Endothelial cell of umbilical vein (primary cell): Measurements from ENCODE around the gene MDFI. TPM values are rescaled to one million over a fixed set of nuclear protein-coding genes. Genes with fewer than 3 reads are reported as not detected.

Source experiments
- BruUV-seq: library from RNA; stranded (reverse); fragments of 400-500 nt; replicated peaks from 2 replicates; lab custom pipeline; 2021; lab: Mats Ljungman, UMichigan
- CTCF ChIA-PET: fragments of 300-600, 350-600 bp; sonication (Branson Sonifier 250); formaldehyde crosslinking; loops from one replicate; lab custom pipeline; 2021; ENCODE audit warnings: antibody characterized with exemption, inconsistent platforms; lab: Charles Lee
- POLR2A ChIA-PET: fragments of 300-600, 350-600 bp; sonication (Branson Sonifier 250); formaldehyde crosslinking; loops from one replicate; lab custom pipeline; 2021; ENCODE audit warnings: antibody characterized with exemption, inconsistent platforms; lab: Charles Lee
- DNase-seq: peaks from one replicate; pipeline ENCODE4 v3.0.0-alpha.2; 2011; ENCODE audit warnings: low read depth, low spot score
- FAIRE-seq: peaks from 2 replicates; lab custom pipeline; 2011; peaks lifted over from hg19 to GRCh38; lab: Jason Lieb, UNC
- H2AFZ ChIP-seq: 2 replicates; pipeline ENCODE4 v1.6.0; 2012; ENCODE audit warnings: low read depth, low read length, control low read depth, inconsistent platforms
- H3K27ac ChIP-seq: 2 replicates; pipeline ENCODE4 v1.5.1; 2011; ENCODE audit warnings: low read depth, mild to moderate bottlenecking, control low read depth, low read length, moderate library complexity; ENCODE audit not compliant: insufficient read depth
- H3K27me3 ChIP-seq, 2 experiments: 2 replicates each; pipeline versions ENCODE4 v1.6.0 to v1.6.1; 2011; ENCODE audit warnings: low read length in 2 of 2, mixed read lengths in 1 of 2; ENCODE audit not compliant: control insufficient read depth in 2 of 2, insufficient read depth in 2 of 2
- H3K36me3 ChIP-seq, 2 experiments: 2 replicates in 1 of 2; 3 replicates in 1 of 2; pipeline ENCODE4 v1.5.1; 2011; ENCODE audit warnings: low read length in 2 of 2, mild to moderate bottlenecking in 1 of 2, moderate library complexity in 1 of 2; ENCODE audit not compliant: control insufficient read depth in 2 of 2, insufficient read depth in 2 of 2; ENCODE audit errors: extremely low read depth in 1 of 2
- H3K4me1 ChIP-seq: 3 replicates; pipeline ENCODE4 v1.5.1; 2011; ENCODE audit warnings: mild to moderate bottlenecking, low read length; ENCODE audit not compliant: control insufficient read depth, insufficient read depth; ENCODE audit errors: extremely low read depth
- H3K4me2 ChIP-seq: 2 replicates; pipeline ENCODE4 v1.6.1; 2011; ENCODE audit warnings: low read length, control low read depth, mixed read lengths; ENCODE audit not compliant: insufficient read depth
- H3K4me3 ChIP-seq, 3 experiments: fragments of 200-600 bp in 1 of 3; sonication (generic), shearing (Covaris generic) in 1 of 3; replicated peaks in 1 of 3; 2 replicates each; pipeline ENCODE4 v1.5.1; 2011 to 2016; ENCODE audit warnings: control low read depth in 3 of 3, low read length in 3 of 3, mild to moderate bottlenecking in 2 of 3, inconsistent platforms in 1 of 3, low read depth in 1 of 3, moderate library complexity in 1 of 3; ENCODE audit not compliant: insufficient read depth in 1 of 3
- H3K79me2 ChIP-seq: 2 replicates; pipeline ENCODE4 v1.6.0; 2012; ENCODE audit warnings: low read length, inconsistent platforms; ENCODE audit not compliant: control insufficient read depth, insufficient read depth
- H3K9ac ChIP-seq: replicated peaks from 2 replicates; pipeline ENCODE3; 2011; ENCODE audit warnings: low read length, control low read depth; ENCODE audit not compliant: insufficient read depth; ENCODE audit errors: extremely low read depth
- H3K9me1 ChIP-seq: replicated peaks from 3 replicates; pipeline ENCODE4 v1.6.0; 2011; ENCODE audit warnings: mild to moderate bottlenecking, low read length; ENCODE audit not compliant: control insufficient read depth, insufficient read depth; ENCODE audit errors: extremely low read depth
- H3K9me3 ChIP-seq: replicated peaks from 2 replicates; pipeline ENCODE4 v1.5.1; 2012; ENCODE audit warnings: low read length, inconsistent platforms; ENCODE audit not compliant: control insufficient read depth, insufficient read depth
- H4K20me1 ChIP-seq: replicated peaks from 2 replicates; pipeline ENCODE3; 2011; ENCODE audit warnings: mild to moderate bottlenecking, low read length; ENCODE audit not compliant: control insufficient read depth, insufficient read depth; ENCODE audit errors: extremely low read depth
- CTCF ChIP-seq, 2 donors: IDR thresholded peaks; 1 replicate in 1 of 2; 2 replicates in 1 of 2; pipeline ENCODE4 v1.5.1; 2011; ENCODE audit warnings: low read length in 2 of 2, mild to moderate bottlenecking in 2 of 2, moderate library complexity in 2 of 2, control low read depth in 1 of 2, inconsistent platforms in 1 of 2, low read depth in 1 of 2; ENCODE audit not compliant: insufficient read depth in 1 of 2; ENCODE audit errors: extremely low read depth in 1 of 2
- EZH2 ChIP-seq: IDR thresholded peaks from 2 replicates; pipeline ENCODE4 v1.6.1; 2012; ENCODE audit warnings: borderline replicate concordance, low read depth, mild to moderate bottlenecking, moderate library complexity, low read length, inconsistent platforms; ENCODE audit not compliant: severe bottlenecking
- FOS ChIP-seq: IDR thresholded peaks from 2 replicates; pipeline ENCODE4 v1.6.1; 2011; ENCODE audit warnings: mild to moderate bottlenecking, low read length, moderate library complexity, borderline replicate concordance; ENCODE audit not compliant: insufficient read depth
- GATA2 ChIP-seq: IDR thresholded peaks from 2 replicates; pipeline ENCODE4 v1.7.0; 2011; ENCODE audit warnings: low read depth, mild to moderate bottlenecking, moderate library complexity, mixed read lengths, low read length; ENCODE audit not compliant: insufficient read length, insufficient read depth
- JUN ChIP-seq: IDR thresholded peaks from 2 replicates; pipeline ENCODE4 v1.6.1; 2011; ENCODE audit warnings: borderline replicate concordance, low read depth; ENCODE audit not compliant: insufficient read length, insufficient read depth
- MAX ChIP-seq: IDR thresholded peaks from 2 replicates; pipeline ENCODE4 v1.6.1; 2011; ENCODE audit not compliant: insufficient read depth, insufficient read length
- MYC ChIP-seq: IDR thresholded peaks from one replicate; pipeline ENCODE4 v1.6.1; 2011; ENCODE audit warnings: mild to moderate bottlenecking, low read depth, low read length
- POLR2A ChIP-seq: IDR thresholded peaks from 2 replicates; pipeline ENCODE4 v1.6.1; 2012; ENCODE audit warnings: low read depth, mild to moderate bottlenecking, control low read depth, low read length
- POLR2AphosphoS5 ChIP-seq: IDR thresholded peaks from 2 replicates; pipeline ENCODE4 v1.6.1; 2012; ENCODE audit warnings: low read depth, mild to moderate bottlenecking, control low read depth, low read length, moderate library complexity; ENCODE audit not compliant: insufficient read depth
- dilution Hi-C: fragments of 300-500 bp; cut with MboI; formaldehyde crosslinking; loops from one replicate; pipeline ENCODE4 v1.15.0; 2019; ENCODE audit warnings: low sequenced_read_pairs; ENCODE audit not compliant: extremely low pct_ligation_motif_present
- intact Hi-C: fragments of 100-400 bp; cut with micrococcal nuclease; formaldehyde crosslinking; loops from one replicate; pipeline ENCODE4 v1.10.0; 2022
- polyA plus RNA-seq, 4 experiments: library from polyadenylated mRNA; depleted of rRNA in 3 of 4; stranded (reverse) in 3 of 4; unstranded in 1 of 4; fragments of >200 nt; gene quantifications; 2 replicates each; pipeline versions ENCODE4 v1.2.1 to v1.2.3, GENCODE V29; 2011 to 2012; ENCODE audit warnings: missing spikeins in 1 of 4
- total RNA-seq: library from RNA; stranded (reverse); gene quantifications from 2 replicates; pipeline ENCODE4 v1.2.3, GENCODE V29; 2021

Gene MDFI
- total and polyA plus RNA-seq, 2 donors (not counting 3 experiments of a cell fraction or from before 2014, with no cell fraction given): 32.4 to 74.1 TPM

DNA sequence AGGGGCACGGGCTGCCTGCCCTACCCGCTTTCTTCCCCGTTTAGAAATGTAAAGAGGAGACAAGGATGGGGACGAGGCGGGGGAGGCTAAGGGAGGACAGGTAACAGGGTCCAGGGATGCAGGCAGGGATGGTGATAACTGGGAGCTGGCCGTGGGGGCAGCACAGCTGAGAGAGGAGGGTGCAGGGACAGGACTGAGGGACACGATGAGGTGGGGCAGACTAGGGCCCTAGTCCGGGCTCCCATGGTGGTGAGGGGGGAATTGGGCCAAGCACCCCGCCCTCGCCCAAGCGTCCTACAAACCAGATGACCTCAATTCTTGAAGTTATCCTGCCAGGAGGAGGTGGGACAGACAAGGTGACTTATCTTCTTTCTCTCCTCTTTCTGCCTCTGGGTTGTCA, 44.4 kb upstream of the MDFI start:
- H3K9ac ChIP-seq: no peak overlapping the region
- H3K4me1 ChIP-seq: no peaks in the 10 kb centered on the region
- CTCF ChIA-PET: interaction anchor here (1.0 to 7.9 kb wide), 6 partner anchors 9 to 225 kb away, joined by 3 to 84 read pairs (median 4); no protein-coding TSS in a partner anchor
- no peaks in the 10 kb centered on the region for H3K79me2 ChIP-seq
- POLR2A ChIA-PET: no interaction called here
- no peak overlapping the region for H3K4me2 ChIP-seq
- H3K9me1 ChIP-seq: no peaks in the 10 kb centered on the region
- H3K27ac ChIP-seq: no peak overlapping the region
- DNase-seq (no peak), FAIRE-seq (no peak)
- H3K9me3 ChIP-seq: no peaks in the 10 kb centered on the region
- no peak overlapping the region for H2AFZ ChIP-seq
- H4K20me1 ChIP-seq: no peaks in the 10 kb centered on the region
- H3K36me3 ChIP-seq: peaks cover 0 to 18% of the 10 kb centered on the region in 2 experiments
- intact Hi-C loops: loop anchor here (2.0 kb wide), 1 partner anchor 89 kb away; no protein-coding TSS in a partner anchor
- no peak overlapping the region for H3K4me3 ChIP-seq
- no TSS peak for BruUV-seq
- TF ChIP-seq FOS: no peak
- no peak for TF ChIP-seq POLR2AphosphoS5
- TF ChIP-seq MYC: no peak
- no peak for TF ChIP-seq JUN
- no peak for TF ChIP-seq GATA2
- dilution Hi-C loops: no loop called here
- no peaks in the 10 kb centered on the region for H3K27me3 ChIP-seq

DNA sequence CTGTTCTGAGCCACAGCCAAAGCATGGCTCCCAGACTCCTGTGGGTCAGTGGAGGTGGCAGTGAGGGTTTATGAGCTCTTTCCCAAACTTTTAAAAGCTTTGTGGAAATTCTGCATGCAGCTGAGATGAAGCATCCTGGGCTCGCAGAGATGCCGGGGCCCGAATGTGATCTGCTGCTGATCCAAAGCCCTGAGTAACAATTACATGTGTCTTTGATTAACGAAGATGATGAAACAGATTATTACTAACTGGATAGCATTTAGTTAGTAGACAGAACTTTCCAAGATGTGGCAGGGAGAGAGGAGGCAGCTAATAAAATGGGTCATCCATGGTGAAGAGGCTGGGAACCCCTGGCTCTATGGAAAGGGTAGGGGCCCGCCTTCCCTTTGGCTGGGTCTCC, 43.9 kb upstream of the MDFI start:
- ChIA-PET POLR2A (no interaction called here), CTCF (interaction anchor here (0.6 to 7.9 kb wide), 10 partner anchors 8 to 226 kb away, joined by 3 to 84 read pairs (median 4); no protein-coding TSS in a partner anchor)
- Histone ChIP-seq H3K9me1 (no peaks in the 10 kb centered on the region), H3K27me3 (no peaks in the 10 kb centered on the region), H3K9me3 (no peaks in the 10 kb centered on the region), H3K9ac (no peak overlapping the region), H3K36me3 (peaks cover 0 to 15% of the 10 kb centered on the region in 2 experiments), H3K4me2 (no peak overlapping the region), H3K79me2 (no peaks in the 10 kb centered on the region), H4K20me1 (no peaks in the 10 kb centered on the region), H3K4me1 (no peaks in the 10 kb centered on the region), H2AFZ (no peak overlapping the region), H3K27ac (no peak overlapping the region), H3K4me3 (no peak overlapping the region)
- FAIRE-seq (no peak), DNase-seq (no peak)
- BruUV-seq: no TSS peak
- no peak for TF ChIP-seq JUN
- TF ChIP-seq MAX: no peak
- TF ChIP-seq FOS: no peak
- TF ChIP-seq POLR2A: no peak
- no peak for TF ChIP-seq GATA2
- TF ChIP-seq MYC: no peak
- no peak for TF ChIP-seq POLR2AphosphoS5
- no peak for TF ChIP-seq CTCF (IDR thresholded peaks at IDR 0.05; ENCODE audit: extremely low read depth in 1 of 2, insufficient read depth in 1 of 2, low read depth in 1 of 2, low read length in 2 of 2)
- no peak for TF ChIP-seq EZH2
- intact Hi-C loops (no loop called here), dilution Hi-C loops (no loop called here)
